ENCODE measurements around the gene EFCAB9.

GRCh38 chr5:172151661-172152210 is 42.2 kb upstream of the EFCAB9 start:
- TF ChIP-seq CTCF (IDR thresholded peaks at IDR 0.05): no peak
- TF ChIP-seq POLR2A (IDR thresholded peaks at IDR 0.05): no peak
